Suprapubic skin (tissue), 3 donors: ENCODE data around the gene GRM7.

Experiments
- CTCF ChIP-seq, 2 donors: fragments of 200-600 bp in 1 of 2; fragments of 450-650 bp in 1 of 2; sonication (generic) in 1 of 2; IDR thresholded peaks; one replicate each; pipeline ENCODE4 v1.5.1; 2016 to 2019; ENCODE audit warnings: antibody characterized with exemption in 2 of 2, mild to moderate bottlenecking in 1 of 2, moderate library complexity in 1 of 2
- POLR2AphosphoS5 ChIP-seq, 3 donors: sonication (generic); formaldehyde crosslinking; IDR thresholded peaks; one replicate each; pipeline ENCODE4 v1.6.1; 2017; ENCODE audit warnings: antibody characterized with exemption in 3 of 3

GRCh38 chr3:7095116-7095515, 234.2 kb downstream of the GRM7 start:
- TF ChIP-seq CTCF (IDR thresholded peaks at IDR 0.05) = no peak
- no peak for TF ChIP-seq POLR2AphosphoS5 (IDR thresholded peaks at IDR 0.05)
